Upper lobe of right lung (tissue), 1 donor: ENCODE results near the gene NCLN. TPM values are rescaled to one million over a fixed set of nuclear protein-coding genes. Genes with fewer than 3 reads are reported as not detected.
A peak's percentile ranks its signal among the peaks of the same experiment; 100 is the strongest.

Source experiments
- ATAC-seq: fragments of 200-7000 bp; cut with Tn5 transposase; one replicate; pipeline ENCODE4 v1.9.1; 2020; ENCODE audit warnings: mild to moderate bottlenecking, moderate library complexity
- DNase-seq: peaks from one replicate; pipeline ENCODE4 v3.0.0-alpha.2; 2020
- H3K27ac ChIP-seq: fragments of 200-600 bp; one replicate; pipeline ENCODE4 v1.8.0; 2022
- H3K27me3 ChIP-seq: fragments of 200-600 bp; one replicate; pipeline ENCODE4 v1.8.0; 2022; ENCODE audit warnings: mild to moderate bottlenecking
- H3K36me3 ChIP-seq: fragments of 200-600 bp; one replicate; pipeline ENCODE4 v1.8.0; 2022
- H3K4me1 ChIP-seq: fragments of 200-600 bp; one replicate; pipeline ENCODE4 v1.8.0; 2022
- H3K4me3 ChIP-seq: fragments of 200-600 bp; one replicate; pipeline ENCODE4 v1.8.0; 2022; ENCODE audit warnings: mild to moderate bottlenecking
- H3K9me3 ChIP-seq: fragments of 200-600 bp; one replicate; pipeline ENCODE4 v1.8.0; 2022
- intact Hi-C: fragments of 100-400 bp; cut with DNase I; formaldehyde crosslinking; loops from one replicate; pipeline ENCODE4 v1.11.0; 2022
- total RNA-seq: library from RNA; stranded (reverse); fragmentation: NEBNext Ultra II Directional; extraction: Animal tissue kit (Norgen Biotek cat#: 25700); gene quantifications from one replicate; pipeline ENCODE4 v1.2.1, GENCODE V29; 2021
- TF ChIP-seq, protein P1 (sequence below): fragments of 200-600 bp; IDR thresholded peaks from one replicate; pipeline ENCODE4 v1.8.0; 2022; ENCODE audit warnings: antibody characterized with exemption
- donor health status: DM: no; HTN: yes; CAD: no; lungs with severe emphysema.

NCLN gene
- total RNA-seq, 1 donor from 2014 or later = 71.4 TPM

DNA sequence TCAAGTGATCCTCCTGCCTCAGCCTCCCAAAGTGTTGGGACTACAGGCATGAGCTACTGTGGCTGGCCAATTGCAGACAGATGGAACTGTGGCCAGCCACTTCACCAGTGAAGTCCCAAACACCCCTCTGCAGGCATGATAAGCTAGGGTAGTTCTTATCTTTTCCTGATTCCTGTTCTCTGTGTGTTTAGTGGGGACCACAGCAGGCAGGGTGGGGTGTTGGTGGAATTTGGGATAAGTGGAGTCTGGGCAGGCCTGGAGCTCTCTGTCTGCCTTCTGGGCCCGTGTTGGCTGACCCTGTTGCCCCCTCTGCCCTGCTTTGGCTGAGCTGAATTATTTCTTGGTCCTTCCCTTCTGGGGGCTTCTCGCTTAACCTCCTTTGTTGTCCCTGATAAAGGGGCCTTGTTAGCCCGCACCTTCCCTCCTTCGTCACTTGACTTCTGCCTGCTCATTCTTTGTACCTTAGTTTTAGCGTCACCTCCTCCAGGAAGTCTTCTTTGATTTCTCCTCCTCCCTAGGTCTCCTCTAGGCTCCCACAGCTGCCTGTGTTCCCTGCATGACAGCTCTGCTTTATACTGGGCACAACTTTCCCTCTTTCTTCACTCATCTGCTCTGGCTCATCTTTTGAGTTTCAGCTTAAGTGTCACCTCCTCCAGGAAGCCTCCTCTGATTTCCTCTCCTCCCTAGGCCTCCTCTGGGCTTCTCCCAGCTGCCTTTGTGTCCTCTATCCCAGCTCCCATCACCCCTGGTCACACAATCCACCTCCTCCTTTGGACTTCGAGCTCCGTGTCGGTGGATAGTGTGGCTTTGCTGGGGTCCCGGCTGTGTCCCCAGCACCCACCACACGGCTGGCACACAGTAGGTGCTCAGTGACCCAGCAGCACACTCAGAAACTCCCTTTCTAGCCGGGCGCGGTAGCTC, 1.7 kb upstream of the NCLN start:
- Histone ChIP-seq H3K4me1 (peaks cover 27% of the 10 kb centered on the region), H3K27ac (peak overlapping the region; percentile 17)
- TF ChIP-seq, protein P1, sequence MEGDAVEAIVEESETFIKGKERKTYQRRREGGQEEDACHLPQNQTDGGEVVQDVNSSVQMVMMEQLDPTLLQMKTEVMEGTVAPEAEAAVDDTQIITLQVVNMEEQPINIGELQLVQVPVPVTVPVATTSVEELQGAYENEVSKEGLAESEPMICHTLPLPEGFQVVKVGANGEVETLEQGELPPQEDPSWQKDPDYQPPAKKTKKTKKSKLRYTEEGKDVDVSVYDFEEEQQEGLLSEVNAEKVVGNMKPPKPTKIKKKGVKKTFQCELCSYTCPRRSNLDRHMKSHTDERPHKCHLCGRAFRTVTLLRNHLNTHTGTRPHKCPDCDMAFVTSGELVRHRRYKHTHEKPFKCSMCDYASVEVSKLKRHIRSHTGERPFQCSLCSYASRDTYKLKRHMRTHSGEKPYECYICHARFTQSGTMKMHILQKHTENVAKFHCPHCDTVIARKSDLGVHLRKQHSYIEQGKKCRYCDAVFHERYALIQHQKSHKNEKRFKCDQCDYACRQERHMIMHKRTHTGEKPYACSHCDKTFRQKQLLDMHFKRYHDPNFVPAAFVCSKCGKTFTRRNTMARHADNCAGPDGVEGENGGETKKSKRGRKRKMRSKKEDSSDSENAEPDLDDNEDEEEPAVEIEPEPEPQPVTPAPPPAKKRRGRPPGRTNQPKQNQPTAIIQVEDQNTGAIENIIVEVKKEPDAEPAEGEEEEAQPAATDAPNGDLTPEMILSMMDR = no peak

DNA sequence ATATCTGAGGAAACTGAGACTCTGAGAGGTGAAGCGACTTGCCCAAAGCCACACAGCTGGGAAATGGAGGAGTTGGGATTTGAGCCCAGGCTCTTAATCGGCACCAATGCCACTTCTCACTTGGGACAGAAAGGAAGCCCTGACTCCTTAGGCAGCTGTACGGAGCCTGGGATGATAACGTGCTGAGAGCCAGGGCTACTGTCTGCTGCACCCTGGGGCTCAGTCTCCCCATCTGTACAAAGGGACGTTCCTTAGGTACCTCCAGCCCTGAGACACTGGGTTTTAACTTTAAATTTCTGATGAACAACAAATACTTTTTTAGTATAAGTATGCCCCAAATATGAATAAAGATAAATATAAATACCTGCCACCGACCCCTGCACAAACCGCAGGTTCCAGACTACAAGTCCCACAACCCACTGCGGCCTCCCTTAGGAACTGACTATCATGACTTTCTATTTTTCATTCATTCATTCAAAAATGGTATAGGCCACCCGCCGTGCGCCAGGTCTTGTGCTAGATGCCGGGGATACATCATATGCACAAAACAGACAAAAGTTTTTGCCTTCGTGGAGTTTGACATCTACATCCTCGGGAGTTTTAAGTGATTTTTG, 776 bp upstream of the NCLN start:
- H3K4me3 ChIP-seq = peak overlapping the region; percentile 95
- H3K36me3 ChIP-seq = no peaks in the 10 kb centered on the region
- DNase-seq = peak; percentile 83
- intact Hi-C loops = no loop called here
- no peaks in the 10 kb centered on the region for H3K9me3 ChIP-seq
- peak overlapping the region; percentile 83 for H3K27ac ChIP-seq
- H3K27me3 ChIP-seq = no peaks in the 10 kb centered on the region
- peak; percentile 5 for ATAC-seq
- H3K4me1 ChIP-seq = peaks cover 27% of the 10 kb centered on the region
- TF ChIP-seq, protein P1 = no peak

More for the DNA sequence above, 1.7 kb upstream of the NCLN start:
- DNase-seq (no peak), ATAC-seq (no peak)
- Histone ChIP-seq H3K4me3 (no peak overlapping the region), H3K36me3 (no peaks in the 10 kb centered on the region), H3K9me3 (no peaks in the 10 kb centered on the region), H3K27me3 (no peaks in the 10 kb centered on the region)
- intact Hi-C loops = no loop called here

DNA sequence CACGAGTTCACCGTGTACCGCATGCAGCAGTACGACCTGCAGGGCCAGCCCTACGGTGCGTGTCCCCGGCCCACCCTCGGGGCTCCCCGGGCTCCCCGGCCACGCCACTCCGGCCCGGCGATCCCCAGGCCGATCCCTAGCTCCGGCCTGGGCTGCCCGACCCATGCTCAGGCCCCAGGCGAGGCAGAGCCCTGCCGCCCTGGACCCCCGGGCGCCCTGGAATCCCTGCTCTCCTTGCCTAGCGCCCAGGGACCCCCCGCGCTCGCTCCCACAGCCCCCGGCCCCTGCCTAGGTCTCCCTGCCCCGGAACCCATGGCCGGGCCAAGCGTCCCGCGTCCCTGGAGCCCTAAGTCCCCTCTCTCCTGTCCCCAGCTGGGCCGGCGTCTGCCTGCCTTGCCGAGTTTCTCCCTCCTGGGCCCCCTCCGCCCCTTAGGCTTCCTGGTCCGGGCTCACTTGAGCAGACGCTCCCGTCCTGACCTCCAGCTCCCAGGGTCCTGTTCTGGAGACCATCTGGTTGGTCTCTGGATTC, 494 bp downstream of the NCLN start:
- intact Hi-C loops = no loop called here
- TF ChIP-seq, protein P1 = no peak
- H3K4me1 ChIP-seq = peaks cover 27% of the 10 kb centered on the region
- H3K4me3 ChIP-seq = peak overlapping the region; percentile 95
- H3K36me3 ChIP-seq = no peaks in the 10 kb centered on the region
- peak overlapping the region; percentile 83 for H3K27ac ChIP-seq
- peak; percentile 76 for DNase-seq
- ATAC-seq = peak; percentile 36
- no peaks in the 10 kb centered on the region for H3K9me3 ChIP-seq
- H3K27me3 ChIP-seq = no peaks in the 10 kb centered on the region

DNA sequence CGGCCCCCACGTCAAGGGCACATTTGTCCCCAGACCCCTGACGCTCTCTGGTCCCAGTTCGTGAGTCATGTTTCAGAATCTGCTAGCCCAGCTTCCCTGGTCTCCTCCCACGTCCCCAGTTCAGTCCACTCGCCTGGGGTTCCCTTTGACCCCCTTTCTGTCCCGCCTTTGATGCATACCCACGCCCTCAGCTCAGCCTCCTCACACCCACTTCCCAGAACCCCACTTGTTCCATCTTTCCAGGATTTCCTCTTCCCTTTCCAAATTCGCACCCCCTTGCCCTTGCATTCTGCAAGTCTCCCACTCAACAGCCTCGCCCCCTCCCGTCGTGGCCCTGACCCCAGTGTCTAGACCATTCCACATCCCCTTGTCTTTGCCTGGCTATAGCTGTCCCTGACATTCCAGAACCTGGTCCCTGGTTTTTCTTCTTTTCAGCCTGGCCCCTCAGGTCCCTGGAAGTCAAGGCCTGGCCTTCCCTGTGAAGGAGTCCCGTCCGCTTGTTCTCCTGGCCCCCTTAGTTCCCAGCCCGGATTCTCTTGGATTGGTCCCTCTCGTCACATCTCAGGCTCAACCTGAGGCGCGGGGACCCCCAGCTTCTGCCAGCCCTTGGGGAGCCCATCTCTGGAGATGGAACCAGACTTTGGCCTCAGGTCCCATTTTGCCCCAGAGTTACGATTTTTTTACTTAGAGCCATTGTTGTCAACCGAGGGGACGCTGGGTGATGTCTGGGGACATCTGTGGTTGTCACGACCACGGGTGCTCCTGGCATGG, 1.3 kb downstream of the NCLN start:
- TF ChIP-seq, protein P1 = no peak
- intact Hi-C loops = no loop called here
- no peaks in the 10 kb centered on the region for H3K36me3 ChIP-seq
- H3K27me3 ChIP-seq = no peaks in the 10 kb centered on the region
- ATAC-seq = peak; percentile 15
- H3K27ac ChIP-seq = no peak overlapping the region
- peak overlapping the region; percentile 95 for H3K4me3 ChIP-seq
- H3K4me1 ChIP-seq = peaks cover 27% of the 10 kb centered on the region
- H3K9me3 ChIP-seq = no peaks in the 10 kb centered on the region
- no peak for DNase-seq
